A375 (cell line): ENCODE results near the gene CYTL1. TPM values are rescaled to one million over a fixed set of nuclear protein-coding genes. Genes with fewer than 3 reads are reported as not detected.

ENCODE experiments used
- total RNA-seq: library from RNA; depleted of rRNA; stranded (reverse); fragments of >200 nt; shearing (Covaris generic); gene quantifications from 2 replicates; pipeline ENCODE4 v1.2.3, GENCODE V29; 2014; rRNA removed

CYTL1 gene, protein sequence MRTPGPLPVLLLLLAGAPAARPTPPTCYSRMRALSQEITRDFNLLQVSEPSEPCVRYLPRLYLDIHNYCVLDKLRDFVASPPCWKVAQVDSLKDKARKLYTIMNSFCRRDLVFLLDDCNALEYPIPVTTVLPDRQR
- 0.30 TPM in 1 of 2 replicates, not detected in the other for total RNA-seq

DNA sequence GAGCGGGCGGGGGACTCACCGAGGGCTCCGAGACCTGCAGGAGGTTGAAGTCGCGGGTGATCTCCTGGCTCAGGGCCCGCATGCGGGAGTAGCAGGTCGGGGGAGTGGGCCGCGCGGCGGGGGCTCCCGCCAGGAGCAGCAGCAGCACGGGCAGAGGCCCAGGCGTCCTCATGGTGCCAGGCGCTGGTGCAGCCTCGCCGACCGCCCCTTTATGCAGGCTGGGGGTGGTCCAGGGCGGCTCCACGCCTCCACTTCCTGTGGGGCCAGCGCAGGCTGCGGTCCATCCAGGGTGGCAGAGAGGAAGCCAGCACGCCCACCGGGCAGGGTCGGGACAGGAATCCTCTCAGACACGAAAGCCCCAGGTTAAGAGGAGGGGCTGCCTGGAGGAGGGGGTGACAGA, at the start of gene CYTL1:
Gene CYTL1, minus strand, starts transcription at position 185 of the 400 bp plus-strand sequence. Its CDS starts 13 bp downstream, at position 172.

DNA sequence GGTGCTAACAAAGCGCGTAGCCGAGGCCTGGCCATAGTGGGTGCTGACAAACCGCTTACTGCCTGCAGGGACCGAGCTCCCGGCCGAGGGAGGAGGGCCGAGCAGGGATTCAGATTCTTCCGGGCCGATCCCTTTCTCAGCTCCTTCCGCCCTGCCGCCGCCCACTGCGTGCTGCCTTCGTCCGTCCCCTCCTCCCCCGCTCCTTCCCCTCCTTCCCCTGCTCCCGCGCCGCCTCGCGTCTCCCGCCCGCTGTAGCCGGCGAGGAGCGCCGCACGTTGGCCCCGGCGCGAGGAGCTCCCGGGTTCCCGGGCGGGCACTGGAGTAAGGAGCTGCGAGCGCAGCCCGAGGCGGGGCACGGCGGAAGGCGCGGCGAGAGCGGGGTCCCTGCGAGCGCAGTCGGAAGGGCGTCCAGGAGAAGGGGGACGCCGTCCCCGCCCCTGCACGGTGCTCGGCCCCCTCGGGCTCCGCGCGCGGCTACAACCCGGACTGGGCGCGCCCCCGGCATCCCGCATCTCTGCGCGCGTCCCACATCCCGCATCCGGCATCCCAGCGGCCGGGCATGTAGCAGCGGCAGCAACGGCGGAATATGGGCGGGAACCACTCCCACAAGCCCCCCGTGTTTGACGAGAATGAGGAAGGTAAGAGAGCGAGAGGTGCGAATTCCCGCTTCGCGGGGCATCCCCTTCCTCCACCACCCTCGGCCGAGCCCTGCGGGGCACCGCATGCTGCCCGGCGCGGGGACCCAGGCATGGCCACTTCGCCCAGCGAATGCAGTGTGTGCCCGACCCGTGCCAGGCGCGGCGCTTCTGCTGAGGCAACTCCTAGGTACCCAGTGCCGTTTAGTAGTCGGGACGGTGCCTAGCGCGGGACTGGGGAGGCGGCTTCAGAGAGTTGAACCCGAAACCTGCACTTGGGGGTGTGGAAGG, 32.3 kb upstream of the CYTL1 start, which contains the start of gene STK32B:
Gene STK32B, plus strand, starts transcription at position 203 of the 926 bp plus-strand sequence.

Other genes with a start within 250 kb of the CYTL1 start
- 15.8 and 16.7 TPM in 2 replicates for gene MSX1, start 159.8 kb downstream of the CYTL1 start, total RNA-seq
- gene STK32B, start 32.0 kb upstream of the CYTL1 start, total RNA-seq = 28.3 and 31.0 TPM in 2 replicates